Liver (tissue), 3 donors: Measurements from ENCODE around the gene CFAP299.

Experiments used
- CTCF ChIP-seq: fragments of 150-350 bp; IDR thresholded peaks from 2 replicates; pipeline ENCODE4 v1.5.1; 2017; ENCODE audit warnings: improper control_type of control experiment, low read depth, low read length; ENCODE audit not compliant: missing input control
- JUND ChIP-seq, 2 donors: IDR thresholded peaks; 2 replicates each; pipeline ENCODE4 v1.6.1; 2016; ENCODE audit warnings: antibody characterized with exemption in 2 of 2
- RAD21 ChIP-seq, 2 donors: IDR thresholded peaks; 2 replicates each; pipeline ENCODE4 v1.6.1; 2016; ENCODE audit warnings: antibody characterized with exemption in 2 of 2, mild to moderate bottlenecking in 2 of 2
- ZBTB33 ChIP-seq: IDR thresholded peaks from 2 replicates; pipeline ENCODE4 v1.6.1; 2016; ENCODE audit warnings: antibody characterized with exemption
- donor health status: healthy.
- donor health status: healthy.

- TF ChIP-seq JUND (IDR thresholded peaks at IDR 0.05) (no peak), ZBTB33 (no peak), RAD21 (IDR thresholded peaks at IDR 0.05) (no peak), CTCF (no peak)
Measured at GRCh38 chr4:80788798-80789197, 453.3 kb downstream of the CFAP299 start.
